Measurements from ENCODE around the gene SLC35F3.

SLC35F3 gene

DNA sequence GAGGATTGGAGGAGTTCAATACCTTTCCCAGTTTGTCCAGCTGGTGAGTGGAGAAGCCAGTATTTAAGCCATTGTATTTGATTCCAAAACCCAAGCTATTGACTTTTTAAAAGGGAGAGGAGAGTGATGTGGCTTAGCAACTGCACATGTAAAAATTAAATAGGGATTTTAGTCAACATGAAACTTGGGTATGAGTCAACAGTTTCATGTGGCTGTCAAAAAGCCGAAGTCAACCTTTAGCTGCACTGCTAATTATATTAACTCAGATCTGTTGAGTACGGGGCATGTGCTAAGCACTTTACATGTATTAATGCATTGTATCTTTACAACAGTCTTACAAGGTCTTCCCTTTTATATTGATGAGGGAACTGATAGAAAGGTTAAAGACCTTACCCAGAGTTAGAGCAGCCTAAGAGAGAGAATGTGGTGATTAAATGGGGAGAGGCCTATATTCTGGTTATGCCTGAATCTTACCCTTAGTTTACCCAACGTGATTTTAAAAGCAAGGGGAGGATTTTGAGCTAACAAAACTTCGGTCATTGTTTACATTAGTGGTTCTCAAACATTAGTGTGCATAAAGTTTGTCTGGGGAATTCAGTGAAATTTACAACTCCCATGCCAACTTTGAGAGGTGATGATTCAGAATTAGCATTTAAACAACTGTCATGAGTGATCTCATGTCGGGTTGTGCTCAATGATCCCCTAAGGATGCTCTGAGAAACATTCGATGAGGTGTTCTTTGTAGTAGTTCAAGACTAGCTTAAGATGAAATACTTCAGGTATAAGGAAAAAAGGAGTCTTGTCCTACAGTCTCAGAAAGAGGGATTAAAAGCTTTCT is 6.9 kb upstream of the SLC35F3 start:
- Mint-ChIP-seq H3K27me3 (peaks cover 15% of the 10 kb centered on the region), H3K4me3 (no peak overlapping the region), H3K36me3 (no peaks in the 10 kb centered on the region), H3K4me1 (ENCODE audit: low read depth) (no peaks in the 10 kb centered on the region), H3K9me3 (ENCODE audit: low read depth) (peaks cover 12% of the 10 kb centered on the region), H3K27ac (no peak overlapping the region)

DNA sequence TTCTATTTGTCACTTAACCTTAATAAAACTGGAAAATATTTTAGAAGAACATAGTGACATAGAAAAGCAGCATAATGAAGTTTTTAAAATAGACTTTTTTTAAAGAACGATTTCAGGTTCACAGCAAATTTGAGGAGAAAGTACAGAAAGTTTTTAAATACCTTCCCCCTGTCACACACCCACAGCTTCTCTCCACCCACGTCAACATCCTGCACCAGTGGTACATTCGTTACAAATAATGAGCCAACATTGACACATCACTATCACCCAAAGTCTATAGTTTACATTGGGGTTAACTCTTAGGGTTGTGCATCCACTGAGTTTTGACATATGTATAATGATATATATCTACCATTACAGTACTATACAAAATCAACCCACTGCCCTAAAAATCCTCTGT is 3.0 kb upstream of the SLC35F3 start:
- Mint-ChIP-seq H3K27me3 (peaks cover 28% of the 10 kb centered on the region), H3K9me3 (ENCODE audit: low read depth) (peaks cover 3% of the 10 kb centered on the region), H3K36me3 (no peaks in the 10 kb centered on the region), H3K27ac (no peak overlapping the region), H3K4me3 (no peak overlapping the region), H3K4me1 (ENCODE audit: low read depth) (peaks cover 7% of the 10 kb centered on the region)

DNA sequence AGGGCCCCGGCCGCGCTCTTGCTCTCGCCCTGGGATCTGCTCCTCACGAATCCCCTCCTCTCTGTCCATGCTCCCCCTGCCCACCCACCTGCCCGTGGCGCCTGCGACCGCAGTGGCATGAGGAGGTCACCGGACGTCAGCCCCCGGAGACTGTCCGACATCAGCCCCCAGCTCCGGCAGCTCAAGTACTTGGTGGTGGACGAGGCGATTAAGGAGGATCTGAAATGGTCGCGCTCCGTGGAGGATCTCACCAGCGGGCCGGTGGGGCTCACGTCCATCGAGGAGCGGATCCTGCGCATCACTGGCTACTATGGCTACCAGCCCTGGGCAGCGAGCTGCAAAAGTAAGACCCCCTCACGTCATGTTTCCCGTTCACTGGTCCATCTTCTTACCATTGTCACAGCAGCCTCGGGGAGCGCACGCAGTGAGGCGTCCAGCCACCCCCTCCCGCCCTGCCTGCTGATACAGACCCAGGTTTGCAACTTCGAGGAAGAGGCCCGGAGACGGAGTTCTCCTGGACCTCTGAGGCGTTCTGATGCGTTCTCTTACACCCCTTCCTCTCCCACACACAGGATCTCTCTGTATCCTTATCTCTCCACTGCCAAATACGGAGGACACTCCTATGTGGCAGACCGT is 1.1 kb downstream of the SLC35F3 start:
- H3K27me3 Mint-ChIP-seq = peaks cover 33% of the 10 kb centered on the region
- peaks cover 7% of the 10 kb centered on the region for H3K4me1 Mint-ChIP-seq (ENCODE audit: low read depth)
- no peaks in the 10 kb centered on the region for H3K9me3 Mint-ChIP-seq (ENCODE audit: low read depth)
- H3K4me3 Mint-ChIP-seq = no peak overlapping the region
- no peak overlapping the region for H3K27ac Mint-ChIP-seq
- H3K36me3 Mint-ChIP-seq = no peaks in the 10 kb centered on the region

DNA sequence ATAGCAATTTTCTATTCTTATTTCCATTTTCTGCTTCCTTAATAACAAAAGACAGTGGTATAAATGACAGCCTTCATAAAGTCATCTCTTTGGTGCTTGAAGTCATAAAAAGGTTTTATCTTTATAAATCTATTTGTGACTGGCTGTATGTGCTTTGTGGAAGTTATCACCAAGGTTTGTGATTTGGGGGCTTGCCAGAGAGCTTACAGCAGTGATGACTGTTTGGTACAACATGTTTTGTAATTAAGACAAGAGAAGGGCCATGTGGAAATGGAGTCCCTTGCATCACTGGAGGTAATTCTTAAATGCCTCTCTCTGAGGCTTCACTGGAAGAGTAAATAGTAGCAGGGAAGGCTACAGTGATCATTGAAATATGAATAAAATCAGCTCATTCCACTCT is 2.7 kb downstream of the SLC35F3 start:
- Mint-ChIP-seq H3K36me3 (no peaks in the 10 kb centered on the region), H3K9me3 (ENCODE audit: low read depth) (no peaks in the 10 kb centered on the region), H3K4me1 (ENCODE audit: low read depth) (peaks cover 7% of the 10 kb centered on the region), H3K27ac (no peak overlapping the region), H3K27me3 (peaks cover 31% of the 10 kb centered on the region), H3K4me3 (no peak overlapping the region)

DNA sequence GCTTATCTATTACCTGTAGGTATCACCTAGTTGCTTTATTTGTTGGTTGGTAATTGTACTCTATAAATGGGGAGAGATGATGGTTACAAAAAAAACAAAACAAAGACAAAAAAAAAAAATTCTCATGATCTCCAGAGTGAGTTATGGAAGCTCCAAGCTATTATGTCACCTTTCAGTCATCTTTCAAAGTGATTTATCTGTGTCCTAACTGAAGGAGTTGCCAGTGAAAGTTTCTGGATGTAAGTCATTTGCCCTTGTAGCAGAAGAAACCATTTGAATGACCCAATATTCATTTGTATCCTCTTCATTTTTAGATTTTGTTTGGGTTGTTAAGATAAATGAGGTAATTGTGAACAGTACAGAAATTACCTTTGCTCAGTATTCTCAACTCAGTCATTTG is 3.6 kb downstream of the SLC35F3 start:
- Mint-ChIP-seq H3K9me3 (ENCODE audit: low read depth) (no peaks in the 10 kb centered on the region), H3K4me1 (ENCODE audit: low read depth) (peaks cover 7% of the 10 kb centered on the region), H3K27ac (no peak overlapping the region), H3K4me3 (no peak overlapping the region), H3K36me3 (no peaks in the 10 kb centered on the region), H3K27me3 (peaks cover 29% of the 10 kb centered on the region)

DNA sequence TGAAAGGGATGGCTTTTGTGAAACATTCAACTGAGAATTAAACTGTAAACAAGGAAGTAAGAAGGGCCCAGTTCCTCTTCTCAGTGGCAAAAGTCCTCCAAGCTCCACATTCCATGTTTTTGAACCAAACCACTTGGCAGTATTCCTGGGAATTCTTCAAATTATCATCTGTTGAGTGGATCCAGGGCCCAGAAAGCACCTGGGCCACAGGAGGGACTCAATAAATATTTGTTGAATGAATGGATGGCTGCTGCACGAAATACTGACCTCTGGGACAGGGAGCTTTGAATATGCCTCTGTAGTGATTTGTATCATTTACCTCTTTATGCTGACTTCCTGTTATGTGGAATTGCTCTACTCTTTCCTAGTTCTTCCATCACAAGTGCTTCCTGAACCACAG is 4.7 kb downstream of the SLC35F3 start:
- H3K27me3 Mint-ChIP-seq = peaks cover 22% of the 10 kb centered on the region
- H3K4me3 Mint-ChIP-seq = no peak overlapping the region
- no peak overlapping the region for H3K27ac Mint-ChIP-seq
- peaks cover 6% of the 10 kb centered on the region for H3K4me1 Mint-ChIP-seq (ENCODE audit: low read depth)
- no peaks in the 10 kb centered on the region for H3K36me3 Mint-ChIP-seq
- no peaks in the 10 kb centered on the region for H3K9me3 Mint-ChIP-seq (ENCODE audit: low read depth)

DNA sequence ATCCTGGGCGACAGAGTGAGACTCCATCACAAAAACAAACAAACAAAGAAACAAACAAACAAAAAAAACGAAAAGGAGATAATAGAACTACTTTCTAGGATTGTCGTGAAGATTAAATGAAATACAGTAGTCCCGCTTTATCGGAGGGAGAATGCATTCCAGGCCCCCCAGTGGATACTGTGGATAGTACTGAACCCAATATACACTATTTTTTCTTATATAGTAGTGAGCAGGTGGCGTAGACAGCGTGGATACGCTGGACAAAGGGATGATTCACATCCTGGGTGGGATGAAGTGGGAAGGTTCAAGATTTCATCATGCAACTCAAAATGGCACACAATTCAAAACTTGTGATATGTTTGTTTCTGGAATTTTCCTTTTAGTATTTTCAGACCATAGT is 8.0 kb downstream of the SLC35F3 start:
- Mint-ChIP-seq H3K36me3 (no peaks in the 10 kb centered on the region), H3K4me1 (ENCODE audit: low read depth) (no peaks in the 10 kb centered on the region), H3K4me3 (no peak overlapping the region), H3K27me3 (peaks cover 13% of the 10 kb centered on the region), H3K27ac (no peak overlapping the region), H3K9me3 (ENCODE audit: low read depth) (peaks cover 3% of the 10 kb centered on the region)

DNA sequence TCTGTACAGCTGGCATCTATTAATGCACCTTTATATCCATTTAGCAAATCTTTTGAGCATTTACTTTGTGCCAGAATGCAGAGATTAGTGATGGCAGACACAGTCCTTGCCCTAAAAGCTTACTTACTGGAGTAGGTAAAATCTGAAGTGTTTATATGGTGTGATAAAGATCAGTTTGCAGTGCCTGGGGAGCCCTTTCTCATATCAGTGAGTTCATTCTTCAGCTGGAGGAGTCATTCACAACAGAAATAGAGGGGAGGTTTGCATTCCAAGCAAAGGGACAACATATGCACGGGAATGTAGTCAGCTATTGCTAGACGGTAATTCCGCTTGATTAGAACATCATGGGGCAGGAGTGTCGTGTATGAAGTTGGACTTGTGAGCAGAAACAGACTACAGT is 8.4 kb downstream of the SLC35F3 start:
- no peak overlapping the region for H3K27ac Mint-ChIP-seq
- no peaks in the 10 kb centered on the region for H3K36me3 Mint-ChIP-seq

DNA sequence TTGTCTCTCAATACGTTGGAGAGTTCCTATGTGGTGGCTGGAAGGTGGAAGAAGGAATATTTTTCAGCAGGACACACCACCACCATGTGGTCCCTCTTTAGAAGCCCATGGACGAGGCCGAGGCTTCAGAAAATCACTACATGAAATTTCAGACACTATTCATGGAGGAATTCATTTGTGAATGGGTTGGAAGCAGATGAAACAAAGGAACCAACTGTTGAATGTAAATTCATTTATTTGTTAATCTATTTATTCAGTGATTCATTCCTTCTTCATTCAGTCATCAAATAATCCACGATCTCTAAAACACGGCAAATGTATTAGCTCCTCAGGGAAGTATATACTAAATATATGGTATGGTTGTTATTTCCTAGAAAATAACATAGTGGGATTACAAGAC is 12.2 kb downstream of the SLC35F3 start:
- H3K27me3 Mint-ChIP-seq = peaks cover 3% of the 10 kb centered on the region
- H3K36me3 Mint-ChIP-seq = no peaks in the 10 kb centered on the region
- no peaks in the 10 kb centered on the region for H3K4me1 Mint-ChIP-seq (ENCODE audit: low read depth)
- no peak overlapping the region for H3K4me3 Mint-ChIP-seq
- peaks cover 3% of the 10 kb centered on the region for H3K9me3 Mint-ChIP-seq (ENCODE audit: low read depth)
- H3K27ac Mint-ChIP-seq = no peak overlapping the region

More for the DNA sequence above, 8.4 kb downstream of the SLC35F3 start:
- Mint-ChIP-seq H3K9me3 (ENCODE audit: low read depth) (peaks cover 3% of the 10 kb centered on the region), H3K27me3 (peaks cover 12% of the 10 kb centered on the region), H3K4me3 (no peak overlapping the region), H3K4me1 (ENCODE audit: low read depth) (no peaks in the 10 kb centered on the region)

DNA sequence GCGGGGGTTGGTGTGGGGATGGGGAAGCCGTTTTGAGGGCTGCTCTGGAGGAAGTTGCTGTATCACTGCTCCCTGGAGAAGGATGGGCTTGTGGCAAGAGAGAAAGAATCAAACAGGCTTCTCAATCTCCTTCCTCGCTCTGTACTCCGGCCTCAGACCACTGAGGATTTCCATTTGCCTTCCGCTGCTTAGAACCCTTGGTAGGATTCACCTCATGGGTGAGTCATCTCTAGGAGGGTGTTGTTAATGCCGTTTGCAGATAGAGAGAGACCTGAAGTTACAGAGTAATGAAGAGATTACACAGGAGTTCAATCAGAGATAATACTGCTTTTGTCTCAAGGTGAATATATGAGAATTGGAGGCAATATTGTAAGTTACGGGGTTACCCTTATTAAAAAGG is 15.3 kb downstream of the SLC35F3 start:
- Mint-ChIP-seq H3K4me1 (ENCODE audit: low read depth) (no peaks in the 10 kb centered on the region), H3K4me3 (no peak overlapping the region), H3K27me3 (no peaks in the 10 kb centered on the region), H3K27ac (no peak overlapping the region), H3K9me3 (ENCODE audit: low read depth) (peaks cover 3% of the 10 kb centered on the region), H3K36me3 (no peaks in the 10 kb centered on the region)

DNA sequence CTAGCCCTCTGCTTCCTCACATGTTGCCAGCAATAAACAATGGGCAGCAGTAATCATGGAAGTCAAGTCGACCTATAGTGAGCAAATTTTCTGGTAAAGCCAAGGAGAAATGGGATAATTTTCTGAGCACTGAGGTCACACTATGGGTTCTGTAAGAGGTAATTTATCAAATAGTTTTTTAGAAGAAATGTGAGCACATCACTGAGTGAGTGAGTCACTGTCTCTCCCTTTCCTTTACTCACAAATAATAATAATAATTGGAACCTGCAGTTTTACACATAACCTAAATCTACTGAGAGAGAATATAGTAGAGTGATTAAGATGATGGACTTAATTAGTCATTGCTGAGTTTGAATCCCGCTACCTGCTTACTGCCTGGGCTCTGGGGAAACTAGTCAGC is 23.6 kb downstream of the SLC35F3 start:
- Mint-ChIP-seq H3K4me1 (ENCODE audit: low read depth) (no peaks in the 10 kb centered on the region), H3K27me3 (peaks cover 6% of the 10 kb centered on the region), H3K27ac (no peak overlapping the region), H3K36me3 (no peaks in the 10 kb centered on the region), H3K9me3 (ENCODE audit: low read depth) (peaks cover 5% of the 10 kb centered on the region), H3K4me3 (no peak overlapping the region)

DNA sequence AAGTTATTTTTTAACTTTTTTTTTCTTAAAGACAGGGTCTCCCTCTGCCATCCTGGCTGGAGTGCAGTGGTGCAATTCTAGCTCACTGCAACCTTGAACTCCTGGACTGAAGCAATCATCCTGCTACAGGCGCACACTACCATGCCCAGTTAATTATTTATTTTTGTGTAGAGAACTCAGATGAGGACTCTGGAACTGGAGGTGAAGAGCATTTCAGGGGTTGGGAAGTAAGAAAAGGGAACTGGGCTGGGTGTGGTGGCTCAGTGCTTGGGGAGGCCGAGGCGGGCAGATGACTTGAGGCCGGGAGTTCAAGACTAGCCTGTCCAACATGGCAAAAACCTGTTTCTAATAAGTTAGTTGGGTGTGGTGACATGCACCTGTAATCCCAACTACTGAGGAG is 28.9 kb downstream of the SLC35F3 start:
- no peak overlapping the region for H3K27ac Mint-ChIP-seq
- H3K9me3 Mint-ChIP-seq (ENCODE audit: low read depth) = no peaks in the 10 kb centered on the region
- H3K4me3 Mint-ChIP-seq = no peak overlapping the region
- no peaks in the 10 kb centered on the region for H3K36me3 Mint-ChIP-seq
- peaks cover 7% of the 10 kb centered on the region for H3K27me3 Mint-ChIP-seq
- no peaks in the 10 kb centered on the region for H3K4me1 Mint-ChIP-seq (ENCODE audit: low read depth)

DNA sequence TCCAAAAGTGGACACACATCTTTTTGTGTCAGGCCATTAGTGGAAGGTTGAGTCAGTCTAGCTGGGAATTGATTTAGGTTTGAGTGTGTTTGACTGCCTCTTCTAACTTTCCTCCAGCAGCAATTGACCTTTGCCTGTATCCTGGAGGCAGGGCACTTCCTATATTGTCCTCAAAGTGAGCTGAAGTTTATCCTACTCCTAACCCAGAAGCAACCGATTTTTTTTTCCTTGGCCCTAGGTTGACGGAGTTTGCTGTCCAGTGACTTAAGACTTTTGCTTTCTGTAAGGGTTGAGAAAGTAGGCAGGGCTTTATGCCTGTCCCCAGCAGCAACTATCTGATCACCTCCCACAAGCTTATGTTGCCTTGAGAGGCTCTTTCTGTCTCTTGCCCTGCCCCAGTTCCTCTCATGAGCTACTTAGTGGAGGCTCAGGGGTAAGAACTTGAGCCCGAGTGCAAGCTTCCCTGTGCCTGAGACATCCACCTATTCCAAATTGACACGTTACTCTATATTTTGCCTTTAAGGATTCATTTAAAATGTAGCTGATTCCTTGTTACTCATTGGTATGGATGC is 30.9 kb downstream of the SLC35F3 start:
- H3K36me3 Mint-ChIP-seq = no peaks in the 10 kb centered on the region
- no peaks in the 10 kb centered on the region for H3K4me1 Mint-ChIP-seq (ENCODE audit: low read depth)
- no peak overlapping the region for H3K4me3 Mint-ChIP-seq
- peaks cover 10% of the 10 kb centered on the region for H3K27me3 Mint-ChIP-seq
- H3K27ac Mint-ChIP-seq = no peak overlapping the region
- H3K9me3 Mint-ChIP-seq (ENCODE audit: low read depth) = no peaks in the 10 kb centered on the region

DNA sequence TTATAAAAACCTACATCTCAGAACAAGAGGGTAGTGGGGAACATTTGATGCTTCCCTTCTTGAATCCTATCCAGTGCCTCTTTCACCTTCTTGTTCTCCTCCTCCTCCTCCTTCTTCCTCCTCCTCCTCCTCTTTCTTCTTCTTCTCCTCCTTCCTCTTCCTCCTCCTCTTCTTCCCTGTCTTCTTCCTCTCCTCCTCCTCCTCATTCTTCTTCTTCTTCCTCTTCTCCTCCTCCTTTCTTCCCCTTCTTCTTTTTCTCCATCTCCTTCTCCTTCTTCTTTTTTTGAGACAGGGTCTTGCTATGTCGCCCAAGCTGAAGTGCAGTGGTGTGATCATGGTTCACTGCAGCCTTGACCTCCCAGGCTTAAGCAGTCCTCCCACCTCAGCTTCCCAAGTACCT is 31.9 kb downstream of the SLC35F3 start:
- H3K27me3 Mint-ChIP-seq = peaks cover 4% of the 10 kb centered on the region
- H3K4me3 Mint-ChIP-seq = no peak overlapping the region
- no peaks in the 10 kb centered on the region for H3K9me3 Mint-ChIP-seq (ENCODE audit: low read depth)
- no peak overlapping the region for H3K27ac Mint-ChIP-seq
- H3K36me3 Mint-ChIP-seq = no peaks in the 10 kb centered on the region
- no peaks in the 10 kb centered on the region for H3K4me1 Mint-ChIP-seq (ENCODE audit: low read depth)

DNA sequence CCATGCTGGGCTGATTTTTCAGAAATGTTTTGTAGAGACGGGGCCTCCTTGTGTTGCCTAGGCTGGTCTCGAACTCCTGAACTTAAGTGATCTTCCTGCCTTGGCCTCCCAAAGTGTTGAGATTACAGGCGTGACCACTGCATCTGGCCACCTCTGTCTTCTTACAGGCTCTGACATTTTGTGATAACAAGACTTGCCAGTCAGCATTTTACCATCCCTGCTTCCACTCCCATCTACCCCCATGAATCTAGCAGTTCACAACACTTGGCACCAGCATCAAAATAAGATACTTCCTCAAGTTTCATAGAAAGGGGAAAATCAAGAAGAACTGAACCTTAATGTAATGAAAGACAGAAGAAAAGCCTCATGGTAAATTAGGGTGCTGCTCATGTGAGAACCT is 32.4 kb downstream of the SLC35F3 start:
- Mint-ChIP-seq H3K4me3 (no peak overlapping the region), H3K9me3 (ENCODE audit: low read depth) (no peaks in the 10 kb centered on the region), H3K27ac (no peak overlapping the region), H3K27me3 (peaks cover 4% of the 10 kb centered on the region), H3K4me1 (ENCODE audit: low read depth) (no peaks in the 10 kb centered on the region), H3K36me3 (no peaks in the 10 kb centered on the region)

Data from activated naive CD8-positive, alpha-beta T cell (primary cell).